GM12874 (cell line): Measurements from ENCODE around the gene PLD5.

Experiments used
- CTCF ChIP-seq: IDR thresholded peaks from 2 replicates; pipeline ENCODE4 v1.5.1; 2011; ENCODE audit warnings: low read depth, mild to moderate bottlenecking, control low read depth, low read length, moderate library complexity; ENCODE audit not compliant: insufficient read depth

PLD5 gene

GRCh38 chr1:242391896-242392295 lies 132.6 kb downstream of the PLD5 start:
- TF ChIP-seq CTCF, result no peak

GRCh38 chr1:242349636-242350035 lies 174.9 kb downstream of the PLD5 start:
- no peak for TF ChIP-seq CTCF

- TF ChIP-seq CTCF, result no peak
Measured at GRCh38 chr1:242318140-242318539, 206.4 kb downstream of the PLD5 start.

GRCh38 chr1:242245255-242245654 lies 279.2 kb downstream of the PLD5 start:
- TF ChIP-seq CTCF, result no peak

- TF ChIP-seq CTCF, result no peak
Measured at GRCh38 chr1:242243472-242243871, 281.0 kb downstream of the PLD5 start.

GRCh38 chr1:242242983-242243382 lies 281.5 kb downstream of the PLD5 start:
- no peak for TF ChIP-seq CTCF

GRCh38 chr1:242241936-242242335 lies 282.6 kb downstream of the PLD5 start:
- TF ChIP-seq CTCF, result no peak

- TF ChIP-seq CTCF, result no peak
Measured at GRCh38 chr1:242240691-242241090, 283.8 kb downstream of the PLD5 start.
